Measurements from ENCODE around the gene ZNF831. TPM values are rescaled to one million over a fixed set of nuclear protein-coding genes. Genes with fewer than 3 reads are reported as not detected.
A peak's percentile ranks its signal among the peaks of the same experiment; 100 is the strongest.

Gene ZNF831
- total and polyA plus RNA-seq, 4 experiments from 2014 or later, result 7.8 to 49.0 (median 29.5) TPM

GRCh38 chr20:59255256-59255655, 91.6 kb downstream of the ZNF831 start:
- H3K27ac Mint-ChIP-seq, result peak overlapping the region in 3 of 7 donors; percentile 2 to 91 (median 35)
- no peaks in the 10 kb centered on the region for H3K27me3 Mint-ChIP-seq
- ChIA-PET POLR2A (ENCODE audit: partially characterized antibody) (no interaction called here), CTCF (ENCODE audit: partially characterized antibody) (no interaction called here)
- DNase-seq, result no peak
- peaks cover 53 to 93% (median 72%) of the 10 kb centered on the region in 4 donors for H3K4me1 Mint-ChIP-seq
- H3K9me3 ChIP-seq (ENCODE audit: control insufficient read depth in 1 of 2, low read length in 2 of 2), result no peaks in the 10 kb centered on the region
- H3K4me1 ChIP-seq (ENCODE audit: insufficient read depth, low read length), result peaks cover 86% of the 10 kb centered on the region
- intact Hi-C loops (cut with micrococcal nuclease), result no loop called here
- no peak overlapping the region for H3K27ac ChIP-seq (ENCODE audit: low read depth, low read length)
- H3K4me3 ChIP-seq (ENCODE audit: low read length in 2 of 2), result no peak overlapping the region
- H3K9me3 Mint-ChIP-seq, result peaks cover 0 to 10% (median 5%) of the 10 kb centered on the region in 8 donors
- H3K36me3 Mint-ChIP-seq, result peaks cover 44 to 45% of the 10 kb centered on the region in 2 donors
- peaks cover 2% of the 10 kb centered on the region for H3K36me3 ChIP-seq (ENCODE audit: insufficient read depth, low read length)
- H3K27me3 ChIP-seq (ENCODE audit: insufficient read depth, low read length), result no peaks in the 10 kb centered on the region
- peak overlapping the region in 2 of 8 donors; percentile 11 to 48 for H3K4me3 Mint-ChIP-seq

DNA sequence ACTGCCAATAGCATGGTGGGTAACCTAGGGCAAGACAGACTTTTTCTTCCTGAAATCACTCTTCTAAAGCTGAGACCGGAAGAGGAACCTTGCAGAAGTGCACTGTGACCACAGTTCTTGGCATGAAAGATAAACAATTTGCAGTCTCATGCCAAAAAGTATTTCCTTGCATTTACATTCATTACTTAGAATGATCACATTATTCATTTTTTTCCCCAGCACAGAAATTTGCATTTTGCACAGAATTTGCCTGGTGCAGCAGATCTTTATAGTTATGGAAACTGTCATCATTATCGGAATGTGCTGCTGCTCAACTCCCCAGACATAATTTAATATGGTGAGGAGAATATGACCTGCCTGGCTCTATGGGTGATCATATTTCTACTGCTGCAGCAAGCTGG, 94.6 kb downstream of the ZNF831 start:
- H3K4me1 ChIP-seq (ENCODE audit: insufficient read depth, low read length), result peaks cover 62% of the 10 kb centered on the region
- Mint-ChIP-seq H3K4me3 (peak overlapping the region in 6 of 8 donors; percentile 23 to 52 (median 35)), H3K4me1 (peaks cover 36 to 74% (median 55%) of the 10 kb centered on the region in 4 donors), H3K27me3 (no peaks in the 10 kb centered on the region), H3K36me3 (peaks cover 20 to 21% of the 10 kb centered on the region in 2 donors), H3K27ac (peak overlapping the region; percentile 2 to 82 (median 28)), H3K9me3 (no peaks in the 10 kb centered on the region)
- H3K27ac ChIP-seq (ENCODE audit: low read depth, low read length), result no peak overlapping the region
- DNase-seq, result peak in 3 of 5 donors; percentile 6 to 14 (median 13)
- H3K4me3 ChIP-seq (ENCODE audit: low read length in 2 of 2), result no peak overlapping the region
- intact Hi-C loops (cut with micrococcal nuclease), result no loop called here
- H3K36me3 ChIP-seq (ENCODE audit: insufficient read depth, low read length), result no peaks in the 10 kb centered on the region
- ChIA-PET POLR2A (ENCODE audit: partially characterized antibody) (no interaction called here), CTCF (ENCODE audit: partially characterized antibody) (no interaction called here)
- H3K27me3 ChIP-seq (ENCODE audit: insufficient read depth, low read length), result no peaks in the 10 kb centered on the region
- peaks cover 0 to 3% of the 10 kb centered on the region in 2 donors for H3K9me3 ChIP-seq (ENCODE audit: control insufficient read depth in 1 of 2, low read length in 2 of 2)

DNA sequence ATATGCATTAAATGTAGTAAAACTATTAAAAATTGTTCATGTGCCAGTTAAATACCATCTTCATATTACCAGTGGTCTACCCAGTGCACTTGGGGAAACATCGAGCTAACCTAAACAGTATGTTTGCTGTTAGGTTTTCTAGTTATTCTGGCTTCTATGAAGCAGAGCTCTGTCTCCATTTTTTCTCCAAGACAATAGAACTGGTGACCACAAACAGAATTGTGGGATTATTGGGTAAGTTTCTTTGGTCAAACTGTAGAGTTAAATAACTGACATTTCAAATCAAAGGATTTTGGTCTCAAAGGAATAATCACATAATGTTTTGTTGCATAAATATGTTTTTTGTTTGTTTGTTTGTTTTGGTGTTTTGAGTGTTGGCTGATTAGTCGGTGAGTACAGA, 96.3 kb downstream of the ZNF831 start:
- H3K4me3 Mint-ChIP-seq, result no peak overlapping the region
- H3K4me3 ChIP-seq (ENCODE audit: low read length in 2 of 2), result no peak overlapping the region
- peaks cover 0 to 3% of the 10 kb centered on the region in 2 donors for H3K9me3 ChIP-seq (ENCODE audit: control insufficient read depth in 1 of 2, low read length in 2 of 2)
- H3K27me3 ChIP-seq (ENCODE audit: insufficient read depth, low read length), result no peaks in the 10 kb centered on the region
- peaks cover 23 to 57% (median 40%) of the 10 kb centered on the region in 4 donors for H3K4me1 Mint-ChIP-seq
- H3K36me3 Mint-ChIP-seq, result peaks cover 5 to 8% of the 10 kb centered on the region in 2 donors
- CTCF ChIA-PET (ENCODE audit: partially characterized antibody), result no interaction called here
- intact Hi-C loops (cut with micrococcal nuclease), result no loop called here
- peak overlapping the region in 2 of 7 donors; percentile 7 to 35 for H3K27ac Mint-ChIP-seq
- no peak overlapping the region for H3K27ac ChIP-seq (ENCODE audit: low read depth, low read length)
- POLR2A ChIA-PET (ENCODE audit: partially characterized antibody), result no interaction called here
- H3K4me1 ChIP-seq (ENCODE audit: insufficient read depth, low read length), result peaks cover 45% of the 10 kb centered on the region
- no peaks in the 10 kb centered on the region for H3K27me3 Mint-ChIP-seq
- H3K36me3 ChIP-seq (ENCODE audit: insufficient read depth, low read length), result no peaks in the 10 kb centered on the region
- H3K9me3 Mint-ChIP-seq, result no peaks in the 10 kb centered on the region
- DNase-seq, result no peak

GRCh38 chr20:59265298-59265697, 101.7 kb downstream of the ZNF831 start:
- CTCF ChIA-PET (ENCODE audit: partially characterized antibody), result interaction anchor here (1.0 kb wide), 1 partner anchor 10 kb away, joined by 3 read pairs; no protein-coding TSS in a partner anchor
- Mint-ChIP-seq H3K4me1 (peaks cover 3 to 28% (median 13%) of the 10 kb centered on the region in 4 donors), H3K27me3 (peaks cover 3% of the 10 kb centered on the region in 2 donors), H3K4me3 (no peak overlapping the region), H3K27ac (no peak overlapping the region), H3K36me3 (no peaks in the 10 kb centered on the region), H3K9me3 (peaks cover 0 to 1% (median 0%) of the 10 kb centered on the region in 8 donors)
- intact Hi-C loops (cut with micrococcal nuclease), result no loop called here
- H3K4me1 ChIP-seq (ENCODE audit: insufficient read depth, low read length), result peaks cover 9% of the 10 kb centered on the region
- POLR2A ChIA-PET (ENCODE audit: partially characterized antibody), result no interaction called here
- H3K36me3 ChIP-seq (ENCODE audit: insufficient read depth, low read length), result no peaks in the 10 kb centered on the region
- no peak overlapping the region for H3K27ac ChIP-seq (ENCODE audit: low read depth, low read length)
- H3K27me3 ChIP-seq (ENCODE audit: insufficient read depth, low read length), result no peaks in the 10 kb centered on the region
- H3K9me3 ChIP-seq (ENCODE audit: control insufficient read depth in 1 of 2, low read length in 2 of 2), result peaks cover 0 to 3% of the 10 kb centered on the region in 2 donors
- H3K4me3 ChIP-seq (ENCODE audit: low read length in 2 of 2), result no peak overlapping the region
- no peak for DNase-seq

DNA sequence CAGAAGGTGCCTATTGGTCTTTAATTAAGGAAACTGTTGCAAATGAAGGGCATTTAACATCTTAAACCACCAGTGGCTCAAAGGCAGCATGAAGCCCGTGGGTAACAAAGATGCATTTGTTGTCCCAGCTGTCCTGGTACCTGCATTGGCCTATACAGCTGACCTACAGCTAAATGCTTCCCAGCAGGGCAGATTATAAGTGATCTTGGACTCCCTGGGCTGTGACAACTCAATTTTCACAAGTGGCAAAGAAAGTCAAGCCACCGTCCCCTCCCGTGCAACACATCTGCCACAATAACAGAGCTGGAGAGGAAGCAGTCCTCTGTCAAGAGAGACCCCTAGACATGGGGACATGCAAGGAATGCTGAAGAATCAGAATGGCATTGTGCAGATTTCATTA, 105.2 kb downstream of the ZNF831 start:
- intact Hi-C loops (cut with micrococcal nuclease), result no loop called here
- no peak overlapping the region for H3K4me3 ChIP-seq (ENCODE audit: low read length in 2 of 2)
- no peaks in the 10 kb centered on the region for H3K9me3 ChIP-seq (ENCODE audit: control insufficient read depth in 1 of 2, low read length in 2 of 2)
- H3K9me3 Mint-ChIP-seq, result peaks cover 0 to 1% (median 0%) of the 10 kb centered on the region in 8 donors
- POLR2A ChIA-PET (ENCODE audit: partially characterized antibody), result interaction anchor here (0.8 kb wide), 1 partner anchor 15 kb away, joined by 3 read pairs; no protein-coding TSS in a partner anchor
- no peaks in the 10 kb centered on the region for H3K36me3 Mint-ChIP-seq
- H3K27ac Mint-ChIP-seq, result no peak overlapping the region
- peaks cover 9 to 31% (median 14%) of the 10 kb centered on the region in 4 donors for H3K4me1 Mint-ChIP-seq
- CTCF ChIA-PET (ENCODE audit: partially characterized antibody), result interaction anchor here (1.3 kb wide), 1 partner anchor 10 kb away, joined by 5 read pairs; no protein-coding TSS in a partner anchor
- H3K27me3 Mint-ChIP-seq, result peaks cover 3 to 6% of the 10 kb centered on the region in 2 donors
- no peak overlapping the region for H3K27ac ChIP-seq (ENCODE audit: low read depth, low read length)
- no peaks in the 10 kb centered on the region for H3K36me3 ChIP-seq (ENCODE audit: insufficient read depth, low read length)
- H3K4me3 Mint-ChIP-seq, result no peak overlapping the region
- no peak for DNase-seq
- peaks cover 4% of the 10 kb centered on the region for H3K27me3 ChIP-seq (ENCODE audit: insufficient read depth, low read length)
- peaks cover 18% of the 10 kb centered on the region for H3K4me1 ChIP-seq (ENCODE audit: insufficient read depth, low read length)

DNA sequence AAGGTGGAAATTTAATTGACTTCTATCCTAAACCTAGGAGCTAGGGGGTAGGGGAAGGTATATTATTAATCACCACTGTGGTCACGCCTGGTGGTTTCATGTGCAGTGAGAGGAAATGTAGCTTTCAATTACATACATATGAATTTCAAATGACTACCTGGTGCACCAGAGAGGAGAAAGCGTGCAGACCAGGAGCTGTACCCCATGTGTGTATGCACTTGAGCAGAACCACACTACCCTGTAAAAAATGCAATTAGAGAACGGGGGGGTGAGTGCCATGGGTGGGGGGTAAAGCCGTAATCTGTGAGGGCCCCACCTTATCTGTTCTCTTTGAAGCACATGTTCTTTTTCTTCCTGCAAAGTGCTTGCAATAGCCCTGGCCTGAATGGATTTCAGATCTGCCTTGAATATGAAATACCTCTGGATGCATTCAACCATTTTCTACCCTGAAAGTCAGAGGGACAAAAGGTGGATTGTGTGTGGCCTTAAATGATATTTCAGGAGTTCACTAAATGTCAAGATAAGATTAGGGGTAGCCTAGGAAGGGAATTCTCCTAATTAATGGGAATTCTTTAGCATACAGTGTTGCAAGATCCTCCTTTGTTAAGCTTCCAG, 105.9 kb downstream of the ZNF831 start:
- CTCF ChIA-PET (ENCODE audit: partially characterized antibody), result interaction anchor here (1.3 kb wide), 1 partner anchor 10 kb away, joined by 5 read pairs; no protein-coding TSS in a partner anchor
- Mint-ChIP-seq H3K27ac (no peak overlapping the region), H3K4me1 (peaks cover 15 to 38% (median 21%) of the 10 kb centered on the region in 4 donors), H3K27me3 (peaks cover 3 to 11% of the 10 kb centered on the region in 2 donors), H3K9me3 (peaks cover 0 to 1% (median 0%) of the 10 kb centered on the region in 8 donors), H3K4me3 (peak overlapping the region in 2 of 8 donors; percentile 10 to 54), H3K36me3 (no peaks in the 10 kb centered on the region)
- intact Hi-C loops (cut with micrococcal nuclease), result no loop called here
- no peak for DNase-seq
- Histone ChIP-seq H3K27me3 (ENCODE audit: insufficient read depth, low read length) (peaks cover 4% of the 10 kb centered on the region), H3K9me3 (ENCODE audit: control insufficient read depth in 1 of 2, low read length in 2 of 2) (no peaks in the 10 kb centered on the region), H3K4me3 (ENCODE audit: low read length in 2 of 2) (no peak overlapping the region), H3K36me3 (ENCODE audit: insufficient read depth, low read length) (no peaks in the 10 kb centered on the region), H3K4me1 (ENCODE audit: insufficient read depth, low read length) (peaks cover 25% of the 10 kb centered on the region), H3K27ac (ENCODE audit: low read depth, low read length) (no peak overlapping the region)
- POLR2A ChIA-PET (ENCODE audit: partially characterized antibody), result interaction anchor here (0.8 kb wide), 1 partner anchor 16 kb away, joined by 3 read pairs; no protein-coding TSS in a partner anchor

DNA sequence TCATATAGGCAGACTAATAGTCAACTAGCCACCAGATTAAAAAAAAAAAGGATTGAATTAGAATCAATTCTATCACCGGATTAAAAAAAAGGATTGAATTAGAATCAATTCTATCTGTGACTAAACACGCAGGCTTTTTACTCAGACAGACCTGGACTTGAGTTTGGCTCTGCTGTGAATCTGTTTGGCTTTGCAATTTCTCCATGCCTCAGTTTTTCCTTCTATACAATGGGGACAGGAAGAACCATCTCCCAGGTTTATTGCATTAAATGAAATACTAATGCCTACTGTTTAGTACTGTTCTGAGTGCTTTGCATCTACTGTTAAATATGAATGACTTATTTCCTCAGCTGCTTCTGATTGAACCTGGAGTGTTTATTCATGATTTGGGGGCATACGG, 106.8 kb downstream of the ZNF831 start:
- Mint-ChIP-seq H3K27me3 (peaks cover 3 to 14% of the 10 kb centered on the region in 2 donors), H3K27ac (no peak overlapping the region), H3K4me3 (no peak overlapping the region), H3K4me1 (peaks cover 15 to 44% (median 22%) of the 10 kb centered on the region in 4 donors), H3K36me3 (no peaks in the 10 kb centered on the region), H3K9me3 (peaks cover 0 to 1% (median 0%) of the 10 kb centered on the region in 8 donors)
- H3K4me3 ChIP-seq (ENCODE audit: low read length in 2 of 2), result no peak overlapping the region
- H3K36me3 ChIP-seq (ENCODE audit: insufficient read depth, low read length), result no peaks in the 10 kb centered on the region
- H3K9me3 ChIP-seq (ENCODE audit: control insufficient read depth in 1 of 2, low read length in 2 of 2), result no peaks in the 10 kb centered on the region
- peaks cover 4% of the 10 kb centered on the region for H3K27me3 ChIP-seq (ENCODE audit: insufficient read depth, low read length)
- CTCF ChIA-PET (ENCODE audit: partially characterized antibody), result no interaction called here
- DNase-seq, result no peak
- H3K4me1 ChIP-seq (ENCODE audit: insufficient read depth, low read length), result peaks cover 25% of the 10 kb centered on the region
- POLR2A ChIA-PET (ENCODE audit: partially characterized antibody), result interaction anchor here (0.6 kb wide), 1 partner anchor 1260 kb away, joined by 3 read pairs; no protein-coding TSS in a partner anchor
- intact Hi-C loops (cut with micrococcal nuclease), result no loop called here
- H3K27ac ChIP-seq (ENCODE audit: low read depth, low read length), result no peak overlapping the region

Data from CD4-positive, alpha-beta memory T cell (primary cell).